SK-N-SH (cell line): ENCODE results near the gene EIF3B. TPM values are rescaled to one million over a fixed set of nuclear protein-coding genes. Genes with fewer than 3 reads are reported as not detected.

Experiments
- CTCF ChIA-PET: fragments of 300-600, 350-600 bp; formaldehyde crosslinking; extraction: SDS; loops from one replicate; lab custom pipeline; 2021; lab: Yijun Ruan, JAX
- POLR2A ChIA-PET: fragments of 350-600 bp; sonication (Branson Sonifier 250); formaldehyde crosslinking; extraction: SDS; loops from one replicate; lab custom pipeline; 2020; ENCODE audit warnings: antibody characterized with exemption, inconsistent platforms; lab: Yijun Ruan, JAX
- DNase-seq: peaks from one replicate; pipeline ENCODE4 v3.0.0; 2012
- H2AFZ ChIP-seq: fragments of 200-600 bp; sonication (generic); 2 replicates; pipeline ENCODE4 v1.8.1; 2016; ENCODE audit warnings: antibody characterized with exemption, mild to moderate bottlenecking, low read depth
- H3F3A ChIP-seq: fragments of 200-600 bp; sonication (generic); replicated peaks from 2 replicates; pipeline ENCODE3; 2016; ENCODE audit warnings: antibody characterized with exemption, mild to moderate bottlenecking; ENCODE audit not compliant: insufficient read depth
- H3K27ac ChIP-seq, 2 experiments: fragments of 200-500 bp in 1 of 2; fragments of 200-600 bp in 1 of 2; sonication (Bioruptor generic) in 1 of 2; sonication (generic), shearing (Covaris generic) in 1 of 2; 2 replicates each; pipeline versions ENCODE4 v1.5.1 to v1.6.1; 2014 to 2016; ENCODE audit warnings: low read depth in 2 of 2, inconsistent platforms in 1 of 2, low read length in 1 of 2, mild to moderate bottlenecking in 1 of 2, mixed read lengths in 1 of 2
- H3K27me3 ChIP-seq: fragments of 200-600 bp; sonication (generic), shearing (Covaris generic); 2 replicates; pipeline ENCODE4 v1.6.1; 2016; ENCODE audit warnings: mixed run types; ENCODE audit not compliant: insufficient read depth
- H3K36me3 ChIP-seq, 2 experiments: fragments of 200-500 bp in 1 of 2; fragments of 200-600 bp in 1 of 2; sonication (Bioruptor generic) in 1 of 2; sonication (generic) in 1 of 2; replicated peaks in 1 of 2; 2 replicates each; pipeline versions ENCODE3 to v1.5.1; 2014 to 2016; ENCODE audit warnings: low read length in 1 of 2, mild to moderate bottlenecking in 1 of 2; ENCODE audit not compliant: insufficient read depth in 2 of 2, control insufficient read depth in 1 of 2
- H3K4me1 ChIP-seq, 2 experiments: fragments of 200-500 bp in 1 of 2; fragments of 200-600 bp in 1 of 2; sonication (Bioruptor generic) in 1 of 2; sonication (generic), shearing (Covaris generic) in 1 of 2; 2 replicates each; pipeline versions ENCODE4 v1.5.1 to v1.6.1; 2014 to 2016; ENCODE audit warnings: low read depth in 1 of 2, low read length in 1 of 2, mixed run types in 1 of 2; ENCODE audit not compliant: insufficient read depth in 2 of 2, control insufficient read depth in 1 of 2
- H3K4me2 ChIP-seq: fragments of 200-600 bp; sonication (generic), shearing (Covaris generic); 2 replicates; pipeline ENCODE4 v1.6.1; 2017; ENCODE audit warnings: mixed run types
- H3K4me3 ChIP-seq, 2 experiments: fragments of 200-500 bp in 1 of 2; fragments of 200-600 bp in 1 of 2; sonication (Bioruptor generic) in 1 of 2; sonication (generic), shearing (Covaris generic) in 1 of 2; 2 replicates each; pipeline versions ENCODE4 v1.5.1 to v1.8.1; 2014 to 2016; ENCODE audit warnings: low read depth in 2 of 2, inconsistent platforms in 1 of 2, low read length in 1 of 2, mild to moderate bottlenecking in 1 of 2, mixed read lengths in 1 of 2, moderate library complexity in 1 of 2
- H3K79me2 ChIP-seq: fragments of 200-600 bp; sonication (generic); 2 replicates; pipeline ENCODE4 v1.8.1; 2017; ENCODE audit warnings: mild to moderate bottlenecking; ENCODE audit not compliant: insufficient read depth
- H3K9ac ChIP-seq: fragments of 200-600 bp; sonication (generic); 2 replicates; pipeline ENCODE4 v1.6.1; 2017; ENCODE audit warnings: mixed run types
- H3K9me2 ChIP-seq: fragments of 200-600 bp; sonication (generic); 2 replicates; pipeline ENCODE4 v1.6.1; 2017; ENCODE audit warnings: mixed run types
- H3K9me3 ChIP-seq: fragments of 200-600 bp; sonication (generic); 2 replicates; pipeline ENCODE4 v1.6.1; 2017; ENCODE audit warnings: mixed run types, mild to moderate bottlenecking, moderate library complexity
- H4K20me1 ChIP-seq: fragments of 200-600 bp; sonication (generic); 2 replicates; pipeline ENCODE4 v1.6.1; 2017; ENCODE audit warnings: mild to moderate bottlenecking, mixed run types; ENCODE audit not compliant: insufficient read depth
- ELF1 ChIP-seq: IDR thresholded peaks from 2 replicates; pipeline ENCODE4 v1.4.0; 2012
- EZH2phosphoT487 ChIP-seq: fragments of 200-600 bp; sonication (generic); IDR thresholded peaks from 2 replicates; pipeline ENCODE4 v1.6.1; 2017; ENCODE audit warnings: low read depth, mixed run types, mild to moderate bottlenecking, antibody characterized with exemption, moderate library complexity, borderline replicate concordance
- FOXJ3 ChIP-seq: sonication (generic); formaldehyde crosslinking; IDR thresholded peaks from 2 replicates; pipeline ENCODE4 v1.5.1; 2020; ENCODE audit warnings: mild to moderate bottlenecking, missing genetic modification reagents
- FOXM1 ChIP-seq: IDR thresholded peaks from 2 replicates; pipeline ENCODE4 v1.4.0; 2012; ENCODE audit warnings: low read depth, mild to moderate bottlenecking
- GABPA ChIP-seq: IDR thresholded peaks from 2 replicates; pipeline ENCODE4 v1.4.0; 2012; ENCODE audit warnings: low read depth, mild to moderate bottlenecking
- JUND ChIP-seq: IDR thresholded peaks from 2 replicates; pipeline ENCODE4 v1.4.0; 2012
- MEF2A ChIP-seq: IDR thresholded peaks from 2 replicates; pipeline ENCODE4 v1.4.0; 2012; ENCODE audit warnings: low read depth, borderline replicate concordance
- MXI1 ChIP-seq: IDR thresholded peaks from 2 replicates; pipeline ENCODE4 v1.6.1; 2012; ENCODE audit warnings: mild to moderate bottlenecking, low read depth, low read length, improper control_type of control experiment
- POLR2AphosphoS5 ChIP-seq: IDR thresholded peaks from 2 replicates; pipeline ENCODE4 v1.6.1; 2012; ENCODE audit warnings: low read depth, low read length
- RXRA ChIP-seq: IDR thresholded peaks from 2 replicates; pipeline ENCODE4 v1.4.0; 2012; ENCODE audit warnings: low read depth, mild to moderate bottlenecking, borderline replicate concordance
- TAF1 ChIP-seq: IDR thresholded peaks from 2 replicates; pipeline ENCODE4 v1.6.1; 2012; ENCODE audit warnings: low read depth, mild to moderate bottlenecking, low read length, moderate library complexity, borderline replicate concordance
- YY1 ChIP-seq: IDR thresholded peaks from 2 replicates; pipeline ENCODE4 v1.4.0; 2012; ENCODE audit warnings: low read depth, mild to moderate bottlenecking
- WGBS: methylation state at CpG from one replicate; pipeline ENCODE4 v1.1.6; 2017; ENCODE audit warnings: low lambda C conversion rate; 5-methylcytosine and 5-hydroxymethylcytosine counted together
- polyA plus RNA-seq, 3 experiments: library from polyadenylated mRNA; depleted of rRNA; stranded (reverse); fragments of >200 nt; gene quantifications; 2 replicates each; pipeline ENCODE4 v1.2.3, GENCODE V29; 2012
- TF ChIP-seq, protein P1 (sequence below): IDR thresholded peaks from 2 replicates; pipeline ENCODE4; 2012
- TF ChIP-seq, protein P2 (sequence below): fragments of 150-350 bp; IDR thresholded peaks from 2 replicates; pipeline ENCODE4 v1.6.1; 2017; ENCODE audit warnings: antibody characterized with exemption, low read length, low read depth, borderline replicate concordance
- TF ChIP-seq, protein P3 (sequence below): IDR thresholded peaks from 2 replicates; pipeline ENCODE4 v1.4.0; 2012; ENCODE audit warnings: low read depth, borderline replicate concordance
- TF ChIP-seq, protein P4 (sequence below): IDR thresholded peaks from 2 replicates; pipeline ENCODE4 v1.4.0; 2012; ENCODE audit warnings: low read depth
- TF ChIP-seq, protein P5 (sequence below): IDR thresholded peaks from 2 replicates; pipeline ENCODE4 v1.4.0; 2012; ENCODE audit warnings: low read depth, borderline replicate concordance

Gene EIF3B
- polyA plus RNA-seq, 1 of the 3 experiments (the other 2 are of a cell fraction), result 151 TPM

DNA sequence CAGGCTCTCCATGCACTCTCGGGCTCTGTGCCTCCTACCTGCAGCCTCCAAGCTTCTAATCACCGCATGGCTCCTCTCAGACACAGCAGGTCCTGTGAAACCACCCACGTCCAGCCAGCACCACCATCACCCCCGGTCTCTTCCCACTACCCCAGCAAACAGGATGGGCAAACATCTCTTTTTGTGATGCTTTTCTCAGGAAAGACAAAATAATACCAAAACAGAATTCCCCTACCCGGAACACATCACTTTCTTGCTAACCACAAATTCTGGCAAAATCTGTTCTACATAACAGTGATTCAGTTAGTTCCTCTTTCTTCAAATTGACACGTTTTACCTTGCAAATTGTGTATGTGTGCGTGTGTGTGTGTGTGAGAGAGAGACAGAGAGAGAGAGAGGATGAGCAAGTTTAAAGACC lies 46.9 kb upstream of the EIF3B start:
- CTCF ChIA-PET, result no interaction called here
- Histone ChIP-seq H2AFZ (no peak overlapping the region), H3K4me3 (no peak overlapping the region), H3K4me2 (no peak overlapping the region), H3F3A (peaks cover 7% of the 10 kb centered on the region), H4K20me1 (no peaks in the 10 kb centered on the region; the same call in 1 of the 2 replicates), H3K79me2 (peaks cover 71% of the 10 kb centered on the region), H3K36me3 (no peaks in the 10 kb centered on the region), H3K9ac (no peak overlapping the region), H3K4me1 (peaks cover 0 to 7% of the 10 kb centered on the region in 2 experiments; a peak in 1 of 4 replicates), H3K27me3 (no peaks in the 10 kb centered on the region)
- peak; percentile 14 for DNase-seq
- no peak for TF ChIP-seq FOXM1
- TF ChIP-seq, all 33 proteins: peak for 0
- POLR2A ChIA-PET, result no interaction called here
- no peak overlapping the region for H3K27ac ChIP-seq
- no peaks in the 10 kb centered on the region for H3K9me2 ChIP-seq
- 95% methylated on average over 7 of the region's 7 CpGs for WGBS
- no peaks in the 10 kb centered on the region for H3K9me3 ChIP-seq

DNA sequence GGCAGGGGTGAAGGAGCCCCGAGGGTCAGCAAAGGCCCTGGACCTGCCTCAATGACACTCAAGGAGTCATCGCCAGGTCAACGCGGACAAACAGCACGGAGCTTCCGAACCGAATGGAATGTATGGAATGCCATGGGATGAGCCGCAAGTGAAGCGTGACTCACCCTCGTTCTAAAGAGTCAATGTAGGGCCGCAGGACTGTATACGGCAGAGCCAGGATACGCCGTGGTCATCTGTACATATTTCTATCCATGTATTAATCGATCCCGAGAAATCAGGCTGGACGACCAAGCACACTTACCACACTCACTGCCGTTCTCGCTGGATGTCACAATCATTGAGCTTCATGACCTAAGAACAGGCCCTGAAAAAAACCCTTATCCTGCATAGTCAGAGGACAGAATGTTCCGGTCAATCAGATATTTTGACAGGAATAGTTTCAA lies 44.7 kb upstream of the EIF3B start:
- peaks cover 7% of the 10 kb centered on the region for H3F3A ChIP-seq
- H3K4me1 ChIP-seq, result peaks cover 0 to 4% of the 10 kb centered on the region in 2 experiments; a peak in 1 of 4 replicates
- no peak for TF ChIP-seq POLR2AphosphoS5
- TF ChIP-seq, all 33 proteins: peak for 0
- H3K79me2 ChIP-seq, result peaks cover 77% of the 10 kb centered on the region
- ChIA-PET CTCF (interaction anchor here (1.0 kb wide), 1 partner anchor 669 kb away, joined by 3 read pairs; no protein-coding TSS in a partner anchor), POLR2A (no interaction called here)
- no peaks in the 10 kb centered on the region for H3K9me2 ChIP-seq
- no peak overlapping the region for H2AFZ ChIP-seq
- 76% methylated on average over 20 of the region's 20 CpGs for WGBS
- no peaks in the 10 kb centered on the region for H3K9me3 ChIP-seq
- no peaks in the 10 kb centered on the region for H3K27me3 ChIP-seq
- peak overlapping the region in 1 of 2 experiments; percentile 1; a peak in 1 of 4 replicates for H3K27ac ChIP-seq
- H3K9ac ChIP-seq, result no peak overlapping the region
- no peaks in the 10 kb centered on the region for H3K36me3 ChIP-seq
- no peak for DNase-seq
- H3K4me2 ChIP-seq, result no peak overlapping the region
- H4K20me1 ChIP-seq, result no peaks in the 10 kb centered on the region; the same call in 1 of the 2 replicates
- H3K4me3 ChIP-seq, result no peak overlapping the region

DNA sequence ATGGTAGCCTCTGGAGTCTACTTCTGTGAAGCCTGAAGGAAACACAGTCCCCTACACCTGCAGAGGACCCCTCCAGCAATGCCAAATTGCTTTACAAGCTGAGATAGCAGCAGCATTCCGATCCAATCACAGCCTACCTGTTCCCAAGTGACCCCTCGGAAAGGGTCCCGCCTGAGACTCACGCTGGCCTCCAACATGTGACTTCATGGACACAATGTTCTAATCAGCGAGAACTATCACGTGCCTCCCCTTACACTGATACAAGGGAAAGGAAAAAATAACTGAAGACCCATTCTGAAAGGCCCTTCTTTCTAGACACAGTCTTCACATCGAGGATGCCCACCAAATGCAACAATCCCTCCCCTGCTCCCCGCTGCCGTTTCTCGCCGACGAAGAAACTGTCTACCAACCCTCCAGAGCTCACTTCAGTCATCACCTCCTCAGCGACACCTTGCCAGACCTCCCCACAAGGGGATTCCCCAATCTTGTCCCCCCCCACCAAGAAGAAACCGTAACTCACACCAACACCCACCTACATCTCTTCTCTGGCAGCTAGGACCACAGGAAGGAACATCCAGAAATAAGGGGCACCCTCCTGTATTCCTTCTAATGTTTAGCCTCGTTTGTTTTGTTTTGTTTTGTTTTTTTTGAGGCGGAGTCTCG lies 42.2 kb upstream of the EIF3B start:
- POLR2A ChIA-PET, result no interaction called here
- TF ChIP-seq, protein P1, sequence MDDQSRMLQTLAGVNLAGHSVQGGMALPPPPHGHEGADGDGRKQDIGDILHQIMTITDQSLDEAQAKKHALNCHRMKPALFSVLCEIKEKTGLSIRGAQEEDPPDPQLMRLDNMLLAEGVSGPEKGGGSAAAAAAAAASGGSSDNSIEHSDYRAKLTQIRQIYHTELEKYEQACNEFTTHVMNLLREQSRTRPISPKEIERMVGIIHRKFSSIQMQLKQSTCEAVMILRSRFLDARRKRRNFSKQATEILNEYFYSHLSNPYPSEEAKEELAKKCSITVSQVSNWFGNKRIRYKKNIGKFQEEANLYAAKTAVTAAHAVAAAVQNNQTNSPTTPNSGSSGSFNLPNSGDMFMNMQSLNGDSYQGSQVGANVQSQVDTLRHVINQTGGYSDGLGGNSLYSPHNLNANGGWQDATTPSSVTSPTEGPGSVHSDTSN, result no peak
- TF ChIP-seq, protein P2, sequence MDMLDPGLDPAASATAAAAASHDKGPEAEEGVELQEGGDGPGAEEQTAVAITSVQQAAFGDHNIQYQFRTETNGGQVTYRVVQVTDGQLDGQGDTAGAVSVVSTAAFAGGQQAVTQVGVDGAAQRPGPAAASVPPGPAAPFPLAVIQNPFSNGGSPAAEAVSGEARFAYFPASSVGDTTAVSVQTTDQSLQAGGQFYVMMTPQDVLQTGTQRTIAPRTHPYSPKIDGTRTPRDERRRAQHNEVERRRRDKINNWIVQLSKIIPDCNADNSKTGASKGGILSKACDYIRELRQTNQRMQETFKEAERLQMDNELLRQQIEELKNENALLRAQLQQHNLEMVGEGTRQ, result no peak
- TF ChIP-seq ELF1 (no peak), TAF1 (no peak), MXI1 (no peak), GABPA (no peak), FOXJ3 (CRISPR knock-in tag) (no peak), YY1 (no peak), MEF2A (no peak), RXRA (no peak), EZH2phosphoT487 (no peak), JUND (no peak)
- TF ChIP-seq, protein P3, sequence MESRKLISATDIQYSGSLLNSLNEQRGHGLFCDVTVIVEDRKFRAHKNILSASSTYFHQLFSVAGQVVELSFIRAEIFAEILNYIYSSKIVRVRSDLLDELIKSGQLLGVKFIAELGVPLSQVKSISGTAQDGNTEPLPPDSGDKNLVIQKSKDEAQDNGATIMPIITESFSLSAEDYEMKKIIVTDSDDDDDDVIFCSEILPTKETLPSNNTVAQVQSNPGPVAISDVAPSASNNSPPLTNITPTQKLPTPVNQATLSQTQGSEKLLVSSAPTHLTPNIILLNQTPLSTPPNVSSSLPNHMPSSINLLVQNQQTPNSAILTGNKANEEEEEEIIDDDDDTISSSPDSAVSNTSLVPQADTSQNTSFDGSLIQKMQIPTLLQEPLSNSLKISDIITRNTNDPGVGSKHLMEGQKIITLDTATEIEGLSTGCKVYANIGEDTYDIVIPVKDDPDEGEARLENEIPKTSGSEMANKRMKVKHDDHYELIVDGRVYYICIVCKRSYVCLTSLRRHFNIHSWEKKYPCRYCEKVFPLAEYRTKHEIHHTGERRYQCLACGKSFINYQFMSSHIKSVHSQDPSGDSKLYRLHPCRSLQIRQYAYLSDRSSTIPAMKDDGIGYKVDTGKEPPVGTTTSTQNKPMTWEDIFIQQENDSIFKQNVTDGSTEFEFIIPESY, result no peak
- TF ChIP-seq, protein P4, sequence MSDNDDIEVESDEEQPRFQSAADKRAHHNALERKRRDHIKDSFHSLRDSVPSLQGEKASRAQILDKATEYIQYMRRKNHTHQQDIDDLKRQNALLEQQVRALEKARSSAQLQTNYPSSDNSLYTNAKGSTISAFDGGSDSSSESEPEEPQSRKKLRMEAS, result no peak
- TF ChIP-seq, protein P5, sequence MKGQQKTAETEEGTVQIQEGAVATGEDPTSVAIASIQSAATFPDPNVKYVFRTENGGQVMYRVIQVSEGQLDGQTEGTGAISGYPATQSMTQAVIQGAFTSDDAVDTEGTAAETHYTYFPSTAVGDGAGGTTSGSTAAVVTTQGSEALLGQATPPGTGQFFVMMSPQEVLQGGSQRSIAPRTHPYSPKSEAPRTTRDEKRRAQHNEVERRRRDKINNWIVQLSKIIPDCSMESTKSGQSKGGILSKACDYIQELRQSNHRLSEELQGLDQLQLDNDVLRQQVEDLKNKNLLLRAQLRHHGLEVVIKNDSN, result no peak

More for the DNA sequence above, 42.2 kb upstream of the EIF3B start:
- H3K9ac ChIP-seq, result no peak overlapping the region
- CTCF ChIA-PET, result no interaction called here
- H3K4me2 ChIP-seq, result no peak overlapping the region
- no peak overlapping the region for H2AFZ ChIP-seq
- WGBS, result 93% methylated on average over 17 of the region's 17 CpGs
- no peaks in the 10 kb centered on the region for H3K36me3 ChIP-seq
- no peaks in the 10 kb centered on the region for H3K27me3 ChIP-seq
- H3K9me2 ChIP-seq, result no peaks in the 10 kb centered on the region
- H3K4me3 ChIP-seq, result no peak overlapping the region
- no peaks in the 10 kb centered on the region for H3K9me3 ChIP-seq
- no peak for DNase-seq
- no peak overlapping the region for H3K27ac ChIP-seq
- H4K20me1 ChIP-seq, result no peaks in the 10 kb centered on the region
- peaks cover 58% of the 10 kb centered on the region for H3K79me2 ChIP-seq
- peaks cover 14% of the 10 kb centered on the region for H3F3A ChIP-seq
- H3K4me1 ChIP-seq, result peaks cover 0 to 3% of the 10 kb centered on the region in 2 experiments; a peak in 1 of 4 replicates
